ENCODE data around the gene NRROS. TPM values are rescaled to one million over a fixed set of nuclear protein-coding genes. Genes with fewer than 3 reads are reported as not detected.

The NRROS gene
- total RNA-seq, 1 experiment from 2014 or later = 1.5 TPM

DNA sequence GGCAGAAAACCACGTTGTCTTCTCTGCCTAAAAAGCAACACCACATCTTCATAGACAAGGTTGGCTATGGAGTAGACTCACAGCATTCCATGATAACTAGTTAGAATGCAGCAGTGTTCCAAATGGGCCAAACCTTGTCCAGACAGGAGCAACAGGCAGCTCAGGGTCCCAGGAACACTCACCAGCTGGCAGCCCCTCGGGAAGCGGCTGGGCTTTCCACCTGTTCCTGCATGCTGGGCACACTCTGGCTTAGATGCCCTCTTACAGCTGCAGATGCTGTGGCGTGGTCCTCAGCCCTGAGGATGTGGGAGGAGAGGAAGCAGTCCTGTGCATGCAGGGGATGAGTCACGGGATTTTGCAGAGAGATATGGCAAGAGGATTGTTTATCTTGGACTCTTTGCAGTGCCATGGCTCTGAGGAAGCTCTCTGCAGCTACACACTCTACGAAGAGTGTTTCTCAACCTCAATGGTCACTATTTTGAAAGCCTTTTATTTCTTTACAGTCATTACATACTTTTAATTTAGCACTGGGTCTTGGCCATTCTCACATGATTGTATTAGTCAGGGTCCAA lies 11.3 kb downstream of the NRROS start:
- TF ChIP-seq, protein P1, sequence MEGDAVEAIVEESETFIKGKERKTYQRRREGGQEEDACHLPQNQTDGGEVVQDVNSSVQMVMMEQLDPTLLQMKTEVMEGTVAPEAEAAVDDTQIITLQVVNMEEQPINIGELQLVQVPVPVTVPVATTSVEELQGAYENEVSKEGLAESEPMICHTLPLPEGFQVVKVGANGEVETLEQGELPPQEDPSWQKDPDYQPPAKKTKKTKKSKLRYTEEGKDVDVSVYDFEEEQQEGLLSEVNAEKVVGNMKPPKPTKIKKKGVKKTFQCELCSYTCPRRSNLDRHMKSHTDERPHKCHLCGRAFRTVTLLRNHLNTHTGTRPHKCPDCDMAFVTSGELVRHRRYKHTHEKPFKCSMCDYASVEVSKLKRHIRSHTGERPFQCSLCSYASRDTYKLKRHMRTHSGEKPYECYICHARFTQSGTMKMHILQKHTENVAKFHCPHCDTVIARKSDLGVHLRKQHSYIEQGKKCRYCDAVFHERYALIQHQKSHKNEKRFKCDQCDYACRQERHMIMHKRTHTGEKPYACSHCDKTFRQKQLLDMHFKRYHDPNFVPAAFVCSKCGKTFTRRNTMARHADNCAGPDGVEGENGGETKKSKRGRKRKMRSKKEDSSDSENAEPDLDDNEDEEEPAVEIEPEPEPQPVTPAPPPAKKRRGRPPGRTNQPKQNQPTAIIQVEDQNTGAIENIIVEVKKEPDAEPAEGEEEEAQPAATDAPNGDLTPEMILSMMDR (IDR thresholded peaks at IDR 0.05; ENCODE audit: insufficient read depth in 1 of 2, low read depth in 1 of 2, low read length in 1 of 2, severe bottlenecking in 1 of 2, unreplicated experiment in 1 of 2) = no peak
- no peaks in the 10 kb centered on the region for H3K27me3 ChIP-seq (replicated peaks; ENCODE audit: control insufficient read depth, insufficient read depth, low read length)
- CTCF ChIA-PET = interaction anchor here (1.2 kb wide), 1 partner anchor 41 kb away, joined by 4 read pairs; no protein-coding TSS in a partner anchor
- H3K36me3 ChIP-seq (ENCODE audit: control insufficient read depth, insufficient read depth, low read length) = no peaks in the 10 kb centered on the region; the same call in 1 of the 2 replicates
- intact Hi-C loops (cut with micrococcal nuclease; ENCODE audit: unreplicated experiment) = no loop called here
- Mint-ChIP-seq H3K4me1 (ENCODE audit: low read depth, unreplicated experiment) (no peaks in the 10 kb centered on the region), H3K36me3 (ENCODE audit: insufficient read depth, unreplicated experiment) (no peaks in the 10 kb centered on the region), H3K27me3 (ENCODE audit: insufficient read depth, unreplicated experiment) (no peaks in the 10 kb centered on the region), H3K4me3 (ENCODE audit: unreplicated experiment) (no peak overlapping the region), H3K27ac (ENCODE audit: unreplicated experiment) (peak overlapping the region; percentile 7), H3K9me3 (ENCODE audit: unreplicated experiment) (no peaks in the 10 kb centered on the region)
- no peak overlapping the region for H3K4me3 ChIP-seq (ENCODE audit: low read depth, low read length)
- peaks cover 10% of the 10 kb centered on the region for H3K4me1 ChIP-seq
- peak; percentile 36 to 53 for DNase-seq
- no TSS peak for BruUV-seq (replicated peaks)
- POLR2A ChIA-PET = no interaction called here
- no peaks in the 10 kb centered on the region for H3K9me3 ChIP-seq

DNA sequence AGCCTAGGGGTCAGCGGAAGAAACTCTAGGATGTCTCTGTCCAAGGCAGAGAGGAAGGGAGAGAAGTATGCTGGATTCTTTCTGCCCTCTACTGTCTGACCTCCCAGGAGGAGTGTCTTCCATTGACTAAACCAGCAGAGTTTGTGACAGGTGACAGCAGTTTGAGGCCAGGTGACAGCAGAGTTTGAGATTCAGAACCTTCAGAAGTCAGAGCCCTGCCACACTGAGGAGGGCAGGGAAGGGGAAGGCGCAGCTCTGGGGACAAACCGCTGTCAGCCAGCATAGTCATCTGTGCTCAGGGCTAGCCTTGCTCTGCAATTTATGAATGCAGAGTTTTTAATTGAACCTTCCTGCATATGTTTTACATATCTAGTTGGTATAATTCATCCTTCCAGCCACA lies 12.3 kb downstream of the NRROS start:
- H3K4me3 ChIP-seq (ENCODE audit: low read depth, low read length) = no peak overlapping the region
- H3K4me1 Mint-ChIP-seq (ENCODE audit: low read depth, unreplicated experiment) = no peaks in the 10 kb centered on the region
- H3K27me3 Mint-ChIP-seq (ENCODE audit: insufficient read depth, unreplicated experiment) = no peaks in the 10 kb centered on the region
- H3K36me3 ChIP-seq (ENCODE audit: control insufficient read depth, insufficient read depth, low read length) = no peaks in the 10 kb centered on the region; the same call in 1 of the 2 replicates
- no peaks in the 10 kb centered on the region for H3K9me3 ChIP-seq
- H3K27me3 ChIP-seq (replicated peaks; ENCODE audit: control insufficient read depth, insufficient read depth, low read length) = no peaks in the 10 kb centered on the region
- TF ChIP-seq, protein P1 (IDR thresholded peaks at IDR 0.05; ENCODE audit: insufficient read depth in 1 of 2, low read depth in 1 of 2, low read length in 1 of 2, severe bottlenecking in 1 of 2, unreplicated experiment in 1 of 2) = no peak
- no peak overlapping the region for H3K4me3 Mint-ChIP-seq (ENCODE audit: unreplicated experiment)
- H3K36me3 Mint-ChIP-seq (ENCODE audit: insufficient read depth, unreplicated experiment) = no peaks in the 10 kb centered on the region
- no TSS peak for BruUV-seq (replicated peaks)
- H3K9me3 Mint-ChIP-seq (ENCODE audit: unreplicated experiment) = no peaks in the 10 kb centered on the region
- peaks cover 10% of the 10 kb centered on the region for H3K4me1 ChIP-seq
- intact Hi-C loops (cut with micrococcal nuclease; ENCODE audit: unreplicated experiment) = no loop called here
- no peak overlapping the region for H3K27ac Mint-ChIP-seq (ENCODE audit: unreplicated experiment)
- POLR2A ChIA-PET = no interaction called here
- CTCF ChIA-PET = interaction anchor here (1.2 kb wide), 1 partner anchor 42 kb away, joined by 4 read pairs; no protein-coding TSS in a partner anchor
- no peak for DNase-seq

DNA sequence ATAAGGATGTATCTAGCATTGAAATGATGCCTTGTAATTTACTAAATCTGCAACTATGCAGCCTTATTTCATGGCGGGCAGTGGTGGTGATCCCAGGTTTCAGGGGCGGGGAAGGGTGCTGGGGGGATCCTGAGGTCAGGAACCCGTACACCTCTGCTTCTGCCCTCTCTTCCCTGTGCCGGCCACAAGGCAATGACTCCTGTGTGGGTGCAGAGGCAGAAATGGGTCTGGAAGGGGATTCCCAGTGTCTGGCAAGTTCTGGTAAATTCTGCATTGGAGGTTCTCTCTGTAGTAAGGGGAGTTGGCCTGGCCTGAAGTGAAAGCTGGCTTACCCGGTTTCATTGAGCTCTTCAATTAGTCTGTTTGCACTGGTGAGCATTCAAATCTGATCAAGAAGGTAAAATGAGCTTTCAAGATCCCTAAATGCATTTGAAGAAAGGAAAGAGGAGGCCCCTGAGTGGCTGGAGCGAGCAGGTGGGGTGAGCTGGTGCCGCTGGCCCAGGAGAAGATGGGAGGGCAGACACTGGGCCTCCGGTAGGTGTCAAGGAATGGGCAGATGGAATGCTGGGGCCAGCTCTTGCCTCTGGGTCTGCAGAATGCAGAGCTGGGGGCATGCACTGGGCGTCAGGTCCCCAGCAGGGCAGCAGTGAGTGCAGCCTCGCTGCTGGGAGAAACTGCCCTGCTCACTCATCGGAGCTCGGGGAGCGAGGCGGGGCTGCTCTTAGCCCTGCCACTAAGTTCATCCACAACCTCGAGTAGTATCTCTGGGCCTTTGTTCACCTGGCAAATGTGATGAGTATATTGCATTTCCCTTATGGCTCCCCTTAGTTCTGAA lies 13.7 kb downstream of the NRROS start:
- no peak overlapping the region for H3K27ac Mint-ChIP-seq (ENCODE audit: unreplicated experiment)
- DNase-seq = no peak
- H3K4me1 Mint-ChIP-seq (ENCODE audit: low read depth, unreplicated experiment) = no peaks in the 10 kb centered on the region
- Histone ChIP-seq H3K9me3 (no peaks in the 10 kb centered on the region), H3K27me3 (replicated peaks; ENCODE audit: control insufficient read depth, insufficient read depth, low read length) (no peaks in the 10 kb centered on the region), H3K4me3 (ENCODE audit: low read depth, low read length) (no peak overlapping the region), H3K36me3 (ENCODE audit: control insufficient read depth, insufficient read depth, low read length) (no peaks in the 10 kb centered on the region; the same call in 1 of the 2 replicates), H3K4me1 (peaks cover 10% of the 10 kb centered on the region)
- H3K4me3 Mint-ChIP-seq (ENCODE audit: unreplicated experiment) = no peak overlapping the region
- H3K27me3 Mint-ChIP-seq (ENCODE audit: insufficient read depth, unreplicated experiment) = no peaks in the 10 kb centered on the region
- ChIA-PET CTCF (no interaction called here), POLR2A (no interaction called here)
- H3K36me3 Mint-ChIP-seq (ENCODE audit: insufficient read depth, unreplicated experiment) = no peaks in the 10 kb centered on the region
- BruUV-seq (replicated peaks) = no TSS peak
- intact Hi-C loops (cut with micrococcal nuclease; ENCODE audit: unreplicated experiment) = no loop called here
- TF ChIP-seq, protein P1 (IDR thresholded peaks at IDR 0.05; ENCODE audit: insufficient read depth in 1 of 2, low read depth in 1 of 2, low read length in 1 of 2, severe bottlenecking in 1 of 2, unreplicated experiment in 1 of 2) = no peak
- no peaks in the 10 kb centered on the region for H3K9me3 Mint-ChIP-seq (ENCODE audit: unreplicated experiment)

All from Caco-2 (cell line).